ENCODE measurements around the gene PCDHGA10.

DNA sequence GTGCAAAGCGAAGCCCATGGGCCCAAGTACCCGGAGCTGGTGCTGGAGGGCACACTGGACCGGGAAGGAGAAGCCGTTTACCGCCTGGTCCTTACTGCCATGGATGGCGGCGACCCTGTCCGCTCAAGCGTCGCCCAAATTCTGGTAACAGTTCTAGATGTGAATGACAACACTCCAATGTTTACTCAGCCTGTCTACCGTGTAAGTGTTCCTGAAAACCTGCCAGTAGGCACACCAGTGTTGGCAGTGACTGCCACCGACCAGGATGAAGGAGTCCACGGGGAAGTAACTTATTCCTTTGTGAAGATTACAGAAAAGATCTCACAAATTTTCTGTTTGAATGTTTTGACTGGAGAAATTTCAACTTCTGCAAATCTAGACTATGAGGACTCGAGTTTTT lies 38.2 kb upstream of the PCDHGA10 start:
- TF ChIP-seq EZH2 (IDR thresholded peaks at IDR 0.05; ENCODE audit: borderline replicate concordance, insufficient read depth, low read length, poor library complexity, severe bottlenecking) (no peak), RAD21 (conservative IDR thresholded peaks at IDR 0.05) (no peak), POLR2AphosphoS5 (IDR thresholded peaks at IDR 0.05) (no peak), TAF1 (IDR thresholded peaks at IDR 0.05; ENCODE audit: low read depth) (no peak), MXI1 (conservative IDR thresholded peaks at IDR 0.05; ENCODE audit: poor library complexity, severe bottlenecking) (no peak), EP300 (conservative IDR thresholded peaks at IDR 0.05; ENCODE audit: poor library complexity, severe bottlenecking) (no peak)
- TF ChIP-seq, protein P1, sequence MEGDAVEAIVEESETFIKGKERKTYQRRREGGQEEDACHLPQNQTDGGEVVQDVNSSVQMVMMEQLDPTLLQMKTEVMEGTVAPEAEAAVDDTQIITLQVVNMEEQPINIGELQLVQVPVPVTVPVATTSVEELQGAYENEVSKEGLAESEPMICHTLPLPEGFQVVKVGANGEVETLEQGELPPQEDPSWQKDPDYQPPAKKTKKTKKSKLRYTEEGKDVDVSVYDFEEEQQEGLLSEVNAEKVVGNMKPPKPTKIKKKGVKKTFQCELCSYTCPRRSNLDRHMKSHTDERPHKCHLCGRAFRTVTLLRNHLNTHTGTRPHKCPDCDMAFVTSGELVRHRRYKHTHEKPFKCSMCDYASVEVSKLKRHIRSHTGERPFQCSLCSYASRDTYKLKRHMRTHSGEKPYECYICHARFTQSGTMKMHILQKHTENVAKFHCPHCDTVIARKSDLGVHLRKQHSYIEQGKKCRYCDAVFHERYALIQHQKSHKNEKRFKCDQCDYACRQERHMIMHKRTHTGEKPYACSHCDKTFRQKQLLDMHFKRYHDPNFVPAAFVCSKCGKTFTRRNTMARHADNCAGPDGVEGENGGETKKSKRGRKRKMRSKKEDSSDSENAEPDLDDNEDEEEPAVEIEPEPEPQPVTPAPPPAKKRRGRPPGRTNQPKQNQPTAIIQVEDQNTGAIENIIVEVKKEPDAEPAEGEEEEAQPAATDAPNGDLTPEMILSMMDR (IDR thresholded peaks at IDR 0.05; ENCODE audit: poor library complexity, severe bottlenecking) = no peak
- TF ChIP-seq, protein P2, sequence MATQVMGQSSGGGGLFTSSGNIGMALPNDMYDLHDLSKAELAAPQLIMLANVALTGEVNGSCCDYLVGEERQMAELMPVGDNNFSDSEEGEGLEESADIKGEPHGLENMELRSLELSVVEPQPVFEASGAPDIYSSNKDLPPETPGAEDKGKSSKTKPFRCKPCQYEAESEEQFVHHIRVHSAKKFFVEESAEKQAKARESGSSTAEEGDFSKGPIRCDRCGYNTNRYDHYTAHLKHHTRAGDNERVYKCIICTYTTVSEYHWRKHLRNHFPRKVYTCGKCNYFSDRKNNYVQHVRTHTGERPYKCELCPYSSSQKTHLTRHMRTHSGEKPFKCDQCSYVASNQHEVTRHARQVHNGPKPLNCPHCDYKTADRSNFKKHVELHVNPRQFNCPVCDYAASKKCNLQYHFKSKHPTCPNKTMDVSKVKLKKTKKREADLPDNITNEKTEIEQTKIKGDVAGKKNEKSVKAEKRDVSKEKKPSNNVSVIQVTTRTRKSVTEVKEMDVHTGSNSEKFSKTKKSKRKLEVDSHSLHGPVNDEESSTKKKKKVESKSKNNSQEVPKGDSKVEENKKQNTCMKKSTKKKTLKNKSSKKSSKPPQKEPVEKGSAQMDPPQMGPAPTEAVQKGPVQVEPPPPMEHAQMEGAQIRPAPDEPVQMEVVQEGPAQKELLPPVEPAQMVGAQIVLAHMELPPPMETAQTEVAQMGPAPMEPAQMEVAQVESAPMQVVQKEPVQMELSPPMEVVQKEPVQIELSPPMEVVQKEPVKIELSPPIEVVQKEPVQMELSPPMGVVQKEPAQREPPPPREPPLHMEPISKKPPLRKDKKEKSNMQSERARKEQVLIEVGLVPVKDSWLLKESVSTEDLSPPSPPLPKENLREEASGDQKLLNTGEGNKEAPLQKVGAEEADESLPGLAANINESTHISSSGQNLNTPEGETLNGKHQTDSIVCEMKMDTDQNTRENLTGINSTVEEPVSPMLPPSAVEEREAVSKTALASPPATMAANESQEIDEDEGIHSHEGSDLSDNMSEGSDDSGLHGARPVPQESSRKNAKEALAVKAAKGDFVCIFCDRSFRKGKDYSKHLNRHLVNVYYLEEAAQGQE (IDR thresholded peaks at IDR 0.05; ENCODE audit: borderline replicate concordance) = no peak
